Activated CD4-positive, CD25-positive, alpha-beta regulatory T cell treated with anti-CD3 and anti-CD28 coated beads, Interleukin-2, amount 50 U/mL, for 16 hours (primary cell): ENCODE measurements around the gene XYLB.
"Not testable (repeated sequence)": the region's sequence is repeated elsewhere in the genome, so short reads cannot be mapped to it uniquely, and the experiment has no call there.

Experiments
- DNase-seq: peaks from one replicate; pipeline ENCODE4 v3.0.0-alpha.2; 2020; ENCODE audit warnings: low read depth, low spot score

XYLB gene

DNA sequence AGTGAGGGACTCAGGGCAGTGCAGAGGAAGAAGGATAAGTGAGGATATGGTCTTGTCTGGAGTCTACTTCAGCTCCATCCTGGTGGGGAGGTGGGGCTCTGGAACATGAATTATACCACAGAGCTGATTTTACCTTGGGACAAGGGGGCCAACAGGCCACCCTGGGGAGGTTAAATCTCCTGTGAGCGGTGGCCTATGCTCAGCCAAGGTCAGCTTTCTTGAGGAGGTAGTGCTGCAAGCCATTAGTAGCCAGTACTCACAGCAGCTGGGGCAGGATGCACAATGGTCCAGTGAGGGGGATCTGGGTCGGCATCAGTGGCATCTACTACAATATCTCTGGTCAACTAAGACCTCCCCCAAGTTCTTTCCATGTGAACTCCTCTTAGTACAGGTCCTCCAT lies 49.7 kb downstream of the XYLB start:
- DNase-seq, result no peak

DNA sequence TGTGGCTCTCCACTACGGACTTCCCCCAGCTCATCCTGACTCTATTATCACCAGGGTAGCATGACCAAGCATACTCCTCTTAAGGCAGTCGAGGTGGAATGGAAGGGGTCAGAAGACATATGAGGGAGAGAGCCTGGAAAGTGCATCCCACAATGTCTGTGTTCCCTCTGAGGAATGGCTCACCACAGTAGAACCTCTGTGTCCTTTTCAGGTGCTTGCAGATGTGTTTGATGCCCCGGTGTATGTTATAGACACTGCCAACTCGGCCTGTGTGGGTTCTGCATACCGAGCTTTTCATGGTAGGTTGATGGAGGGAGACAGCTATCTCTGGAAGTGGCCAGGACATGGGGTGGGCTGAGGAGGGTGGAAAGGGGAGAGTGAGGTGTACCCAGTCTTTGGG lies 50.3 kb downstream of the XYLB start:
- no peak for DNase-seq

DNA sequence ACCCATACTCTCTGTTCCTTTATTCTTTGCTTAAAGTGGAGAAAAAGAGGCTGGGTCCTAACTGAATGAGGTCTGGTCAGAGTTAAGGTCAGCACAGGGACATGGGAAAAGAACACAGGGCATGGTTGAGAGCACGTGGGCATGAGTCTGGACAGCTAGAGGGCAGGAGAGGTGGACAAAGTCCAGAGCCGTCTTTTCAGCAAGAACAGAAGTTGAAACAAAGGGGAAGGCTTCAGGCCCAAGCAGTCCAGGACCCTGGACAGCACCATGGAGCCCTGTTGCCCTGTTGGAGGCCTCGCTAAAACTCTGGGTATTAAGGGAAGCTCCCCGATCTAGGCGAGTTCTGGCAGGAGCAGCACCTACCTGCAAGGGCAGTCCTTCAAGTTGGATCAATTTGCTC lies 50.7 kb downstream of the XYLB start:
- DNase-seq, result no peak

DNA sequence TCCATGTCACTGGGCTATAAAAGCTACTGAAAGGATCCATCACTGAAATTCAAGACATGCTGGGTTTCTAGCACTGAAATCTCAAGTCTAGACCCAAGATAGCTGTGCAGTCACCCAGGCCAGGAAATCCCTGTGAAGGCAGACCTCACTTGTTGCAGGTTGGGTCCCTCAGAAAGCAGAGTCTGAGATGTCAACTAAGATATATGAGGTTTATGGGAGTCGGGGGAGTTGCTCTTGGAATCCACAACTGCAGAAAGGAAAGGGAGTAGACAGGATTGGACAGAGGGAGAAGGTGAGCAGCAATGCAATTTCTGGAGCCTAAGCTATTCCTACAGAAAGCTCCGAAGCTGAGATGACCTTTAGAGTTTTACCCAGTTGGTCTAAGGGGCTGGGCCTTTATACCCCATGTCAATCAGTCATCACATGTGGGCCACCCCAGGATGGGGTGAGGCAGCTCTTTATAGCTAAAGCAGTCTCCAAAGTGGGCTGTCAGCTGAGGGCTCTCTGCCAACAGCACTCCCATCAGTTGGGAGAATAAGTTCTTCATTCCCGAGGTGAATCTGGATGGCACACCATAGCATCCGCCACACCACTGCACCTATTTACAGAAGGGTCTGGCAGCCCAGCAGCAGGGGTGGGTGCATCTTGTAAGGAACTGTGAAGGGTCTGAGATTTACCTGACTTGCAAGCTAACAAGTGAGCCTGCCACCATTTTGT lies 54.8 kb downstream of the XYLB start:
- no peak for DNase-seq

DNA sequence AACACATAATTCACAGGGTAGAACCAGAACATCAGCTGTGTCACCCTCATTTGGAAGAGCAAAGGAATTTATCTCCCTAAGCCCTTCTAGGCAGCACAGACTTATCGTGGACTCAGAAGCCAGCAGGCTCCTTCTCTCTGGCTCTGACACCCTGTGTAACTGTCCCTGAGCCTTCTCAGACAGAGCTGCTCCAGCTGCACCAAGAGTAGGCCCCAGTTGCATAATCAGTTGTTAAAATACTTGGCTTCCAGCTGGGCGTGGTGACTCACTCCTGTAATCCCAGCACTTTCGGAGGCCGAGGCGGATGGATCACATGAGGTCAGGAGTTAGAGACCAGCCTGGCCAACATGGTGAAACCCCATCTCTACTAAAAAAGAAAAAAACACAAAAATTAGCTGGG lies 57.7 kb downstream of the XYLB start:
- DNase-seq, result no peak

DNA sequence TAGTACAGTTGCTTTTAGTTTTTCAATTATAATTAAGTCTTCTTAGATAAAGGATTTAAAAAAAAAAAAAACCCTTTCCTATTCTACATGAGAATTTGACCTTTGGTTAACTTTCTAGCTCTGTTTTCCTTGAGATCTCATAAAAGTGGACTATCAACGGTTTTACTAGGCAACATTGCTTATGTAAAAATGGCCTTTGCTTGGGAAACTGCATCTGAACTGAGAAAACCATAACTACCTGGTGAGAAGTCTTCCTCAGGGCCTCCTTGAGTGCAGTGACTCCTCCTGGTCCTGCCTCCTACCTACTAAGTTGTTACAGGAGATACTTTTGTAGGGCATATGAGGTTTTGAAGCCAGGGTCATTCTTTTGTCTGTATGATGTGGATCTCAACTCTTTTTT lies 65.0 kb downstream of the XYLB start:
- no peak for DNase-seq

DNA sequence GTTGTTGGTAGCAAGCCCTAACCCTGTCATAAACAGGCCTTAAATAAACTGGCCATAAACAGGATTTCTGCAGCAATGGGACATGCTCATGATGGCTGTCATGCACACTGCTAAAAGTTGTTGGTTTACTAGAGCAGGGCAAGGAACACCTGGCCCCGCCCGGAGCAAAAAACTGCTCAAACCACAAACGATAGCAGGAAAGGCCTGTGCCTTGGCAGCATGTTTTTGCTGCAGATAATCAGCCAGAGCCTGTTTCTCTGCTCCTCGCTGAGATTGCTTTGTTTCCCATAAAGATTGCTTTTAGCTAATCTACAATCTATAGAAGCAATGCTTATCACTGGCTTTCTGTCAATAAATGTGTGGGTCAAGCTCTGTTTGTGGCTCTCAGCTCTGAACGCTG lies 74.2 kb downstream of the XYLB start:
- not testable (repeated sequence) for DNase-seq

DNA sequence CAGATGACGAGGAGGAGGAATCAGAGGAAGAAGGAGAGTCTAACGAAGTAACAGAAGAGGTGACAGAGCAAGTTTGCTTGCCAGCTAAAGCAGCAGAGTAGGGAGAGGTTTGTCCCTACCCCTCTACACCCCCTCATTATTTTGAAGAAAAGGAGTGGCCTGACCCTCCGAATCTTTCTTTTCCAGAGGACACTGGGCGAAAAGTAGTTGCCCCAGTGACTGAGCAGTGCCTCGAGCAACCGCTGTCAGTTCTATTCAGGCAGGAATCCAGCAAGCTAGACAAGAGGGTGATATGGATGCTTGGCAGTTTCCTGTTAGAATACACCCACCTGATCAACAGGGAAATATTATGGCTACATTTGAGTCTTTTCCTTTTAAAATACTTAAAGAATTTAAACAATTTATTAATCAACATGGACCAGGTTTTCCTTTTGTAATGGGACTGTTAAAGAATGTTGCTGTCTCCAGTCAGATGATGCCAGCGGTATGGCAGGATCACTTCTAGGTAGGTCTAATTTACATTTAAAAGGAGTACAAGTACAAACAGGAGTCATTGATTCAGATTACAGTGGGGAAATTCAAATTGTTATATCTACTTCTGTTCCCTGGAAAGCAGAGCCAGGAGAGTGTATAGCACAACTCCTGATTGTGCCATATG lies 75.2 kb downstream of the XYLB start:
- DNase-seq, result no peak

DNA sequence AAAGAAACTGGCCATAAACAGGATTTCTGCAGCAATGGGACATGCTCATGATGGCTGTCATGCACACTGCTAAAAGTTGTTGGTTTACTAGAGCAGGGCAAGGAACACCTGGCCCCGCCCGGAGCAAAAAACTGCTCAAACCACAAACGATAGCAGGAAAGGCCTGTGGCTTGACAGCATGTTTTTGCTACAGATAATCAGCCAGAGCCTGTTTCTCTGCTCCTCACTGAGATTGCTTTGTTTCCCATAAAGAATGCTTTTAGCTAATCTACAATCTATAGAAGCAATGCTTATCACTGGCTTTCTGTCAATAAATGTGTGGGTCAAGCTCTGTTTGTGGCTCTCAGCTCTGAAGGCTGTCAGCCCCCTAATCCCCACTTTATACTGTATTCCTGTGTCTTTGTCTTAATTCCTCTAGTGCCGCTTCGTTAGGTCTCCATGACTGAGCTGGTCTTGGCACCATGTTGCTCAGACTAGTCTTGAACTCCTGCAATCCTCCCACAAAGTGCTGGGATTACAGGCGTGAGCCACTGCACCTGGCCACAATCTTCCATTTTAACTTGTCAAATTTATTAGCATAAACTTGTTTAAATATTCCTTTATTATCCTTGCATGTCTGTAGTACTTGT lies 80.3 kb downstream of the XYLB start:
- not testable (repeated sequence) for DNase-seq

DNA sequence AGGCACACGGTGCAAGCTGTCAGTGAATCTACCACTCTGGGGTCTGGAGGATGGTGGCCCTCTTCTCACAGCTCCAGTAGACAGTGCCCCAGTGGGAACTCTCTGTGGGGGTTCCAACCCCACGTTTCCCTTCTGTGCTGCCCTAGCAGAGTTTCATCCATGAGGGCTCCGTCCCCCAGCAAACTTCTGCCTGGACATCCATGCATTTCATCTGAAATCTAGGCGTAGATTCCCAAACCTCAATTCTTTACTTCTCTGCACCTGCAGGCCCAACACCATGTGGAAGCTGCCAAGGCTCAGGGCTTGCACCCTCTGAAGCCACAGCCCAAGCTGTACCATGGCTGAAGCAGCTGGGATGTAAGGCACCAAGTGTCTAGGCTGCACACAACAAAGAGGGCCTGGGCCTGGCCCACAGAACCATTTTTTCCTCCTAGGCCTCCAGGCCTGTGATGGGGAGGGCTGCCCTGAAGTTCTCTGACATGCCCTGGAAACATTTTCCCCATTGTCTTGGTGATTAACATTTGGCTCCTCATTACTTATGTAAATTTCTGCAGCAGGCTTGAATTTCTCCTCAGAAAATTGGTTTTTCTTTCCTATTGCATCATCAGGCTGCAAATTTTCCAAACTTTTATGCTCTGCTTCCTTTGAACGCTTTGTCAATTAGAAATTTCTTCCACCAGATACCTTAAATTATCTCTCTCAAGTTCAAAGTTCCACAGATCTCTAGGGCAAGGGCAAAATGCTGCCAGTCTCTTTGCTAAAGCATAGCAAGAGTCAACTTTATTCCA lies 86.5 kb downstream of the XYLB start:
- DNase-seq, result not testable (repeated sequence)

DNA sequence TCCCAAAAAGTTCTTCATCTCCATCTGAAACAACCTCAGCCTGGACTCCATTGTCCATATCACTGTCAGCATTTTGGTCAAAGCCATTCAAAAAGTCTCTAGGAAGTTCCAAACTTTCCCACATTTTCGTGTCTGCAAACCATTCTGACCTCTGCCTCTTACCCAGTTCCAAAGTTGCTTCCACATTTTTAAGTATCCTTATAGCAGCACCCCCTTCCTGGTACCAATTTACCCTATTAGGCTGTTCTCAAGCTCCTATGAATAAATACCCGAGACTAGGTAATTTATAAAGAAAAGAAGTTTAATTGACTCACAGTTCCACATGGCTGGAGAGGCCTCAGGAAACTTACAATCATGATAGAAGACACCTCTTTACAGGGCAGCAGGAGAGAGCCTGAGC lies 87.1 kb downstream of the XYLB start:
- DNase-seq, result not testable (repeated sequence)

DNA sequence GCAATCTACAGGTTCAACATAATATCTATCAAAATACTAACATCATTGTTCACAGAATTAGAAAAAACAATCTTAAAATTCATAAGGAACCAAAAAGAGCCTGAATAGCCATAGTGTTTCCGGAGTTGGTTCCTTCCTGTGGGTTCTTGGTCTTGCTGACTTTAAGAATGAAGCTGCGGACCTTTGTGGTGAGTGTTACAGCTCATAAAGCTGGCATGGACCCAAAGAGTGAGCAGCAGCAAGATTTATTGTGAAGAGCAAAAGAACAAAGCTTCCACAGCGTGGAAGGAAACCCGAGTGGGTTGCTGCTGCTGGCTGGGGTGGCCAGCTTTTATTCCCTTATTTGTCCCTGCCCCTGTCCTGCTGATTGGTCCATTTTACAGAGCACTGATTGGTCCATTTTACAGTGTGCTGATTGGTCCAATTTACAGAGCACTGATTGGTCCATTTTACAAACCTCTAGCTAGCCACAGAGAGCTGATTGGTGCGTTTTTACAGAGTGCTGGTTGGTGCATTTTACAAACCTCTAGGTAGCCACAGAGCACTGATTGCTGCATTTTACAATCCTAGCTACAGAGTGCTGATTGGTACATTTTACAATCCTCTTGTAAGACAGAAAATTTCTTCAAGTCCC lies 92.0 kb downstream of the XYLB start:
- not testable (repeated sequence) for DNase-seq

DNA sequence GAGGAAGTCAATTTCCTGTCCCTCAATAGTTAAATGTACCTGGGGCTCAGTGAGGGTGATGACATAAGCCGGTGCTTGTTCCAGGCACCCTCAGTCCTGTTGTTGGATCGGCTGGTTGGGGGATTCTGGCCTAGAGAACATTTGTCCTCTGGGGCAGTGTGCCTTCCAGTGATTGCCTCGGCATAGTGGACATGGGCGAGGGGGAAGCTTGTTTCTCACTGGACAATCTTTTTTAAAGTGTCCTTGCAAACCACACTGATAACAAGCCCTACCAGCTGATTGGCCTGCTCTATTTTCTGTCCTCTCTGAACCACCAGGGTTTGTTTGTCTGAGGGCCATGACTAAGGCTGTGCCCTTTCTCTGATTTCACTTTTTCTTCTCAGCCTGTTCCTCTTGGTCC lies 96.6 kb downstream of the XYLB start:
- not testable (repeated sequence) for DNase-seq

DNA sequence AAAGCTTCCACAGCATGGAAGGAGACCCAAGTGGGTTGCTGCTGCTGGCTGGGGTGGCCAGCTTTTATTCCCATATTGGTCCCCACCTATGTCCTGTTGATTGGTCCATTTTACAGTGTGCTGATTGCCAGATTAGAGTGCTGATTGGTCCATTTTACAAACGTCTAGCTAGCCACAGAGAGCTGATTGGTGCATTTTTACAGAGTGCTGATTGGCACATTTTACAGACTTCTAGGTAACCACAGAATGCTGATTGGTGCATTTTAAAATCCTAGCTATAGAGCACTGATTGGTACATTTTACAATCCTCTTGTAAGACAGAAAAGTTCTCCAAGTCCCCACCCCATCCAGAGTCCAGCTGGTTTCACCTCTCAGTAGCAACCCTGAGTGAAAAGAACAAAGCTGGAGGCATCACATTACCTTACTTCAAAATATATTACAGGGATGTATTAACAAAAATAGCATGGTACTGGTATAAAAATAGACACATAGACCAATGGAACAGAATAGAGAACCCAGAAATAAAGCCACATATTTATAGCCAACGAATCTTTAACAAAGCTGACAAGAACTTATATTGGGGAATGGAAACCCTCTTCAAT lies 99.6 kb downstream of the XYLB start:
- DNase-seq, result no peak

DNA sequence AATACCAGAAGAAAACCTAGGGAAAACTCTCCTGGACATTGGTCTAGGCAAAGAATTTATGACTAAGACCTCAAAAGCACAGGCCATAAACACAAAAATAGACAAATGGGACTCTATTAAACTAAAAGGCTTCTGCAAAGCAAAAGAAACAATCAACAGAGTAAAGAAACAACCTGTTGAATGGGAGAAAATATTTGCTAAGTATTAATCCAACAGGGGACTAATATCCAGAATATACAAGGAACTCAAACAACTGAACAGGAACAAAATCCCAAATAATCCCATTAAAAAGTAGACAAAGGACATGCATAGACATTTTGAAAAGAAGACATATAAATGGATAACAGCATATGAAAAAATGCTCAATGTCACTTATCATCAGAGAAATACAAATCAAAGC lies 100.2 kb downstream of the XYLB start:
- DNase-seq, result no peak

DNA sequence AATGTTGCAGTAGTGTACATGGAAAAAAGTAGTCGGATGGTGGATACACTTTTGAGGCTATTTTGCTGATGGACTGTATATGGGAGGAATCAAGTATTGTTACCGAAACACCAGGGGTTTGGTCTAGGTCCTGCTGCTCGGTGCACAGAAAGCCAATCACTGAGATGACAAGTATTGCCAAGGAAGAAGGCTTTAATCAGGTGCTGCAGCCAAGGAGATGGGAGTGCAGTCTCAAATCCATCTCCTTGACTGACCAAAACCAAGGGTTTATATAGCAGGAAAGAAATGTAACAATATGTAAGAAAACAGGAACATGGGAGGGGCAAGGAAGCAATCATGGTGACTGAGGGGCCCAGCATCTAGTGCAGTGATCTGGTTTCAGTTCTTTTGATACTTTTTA lies 104.3 kb downstream of the XYLB start:
- DNase-seq, result no peak

DNA sequence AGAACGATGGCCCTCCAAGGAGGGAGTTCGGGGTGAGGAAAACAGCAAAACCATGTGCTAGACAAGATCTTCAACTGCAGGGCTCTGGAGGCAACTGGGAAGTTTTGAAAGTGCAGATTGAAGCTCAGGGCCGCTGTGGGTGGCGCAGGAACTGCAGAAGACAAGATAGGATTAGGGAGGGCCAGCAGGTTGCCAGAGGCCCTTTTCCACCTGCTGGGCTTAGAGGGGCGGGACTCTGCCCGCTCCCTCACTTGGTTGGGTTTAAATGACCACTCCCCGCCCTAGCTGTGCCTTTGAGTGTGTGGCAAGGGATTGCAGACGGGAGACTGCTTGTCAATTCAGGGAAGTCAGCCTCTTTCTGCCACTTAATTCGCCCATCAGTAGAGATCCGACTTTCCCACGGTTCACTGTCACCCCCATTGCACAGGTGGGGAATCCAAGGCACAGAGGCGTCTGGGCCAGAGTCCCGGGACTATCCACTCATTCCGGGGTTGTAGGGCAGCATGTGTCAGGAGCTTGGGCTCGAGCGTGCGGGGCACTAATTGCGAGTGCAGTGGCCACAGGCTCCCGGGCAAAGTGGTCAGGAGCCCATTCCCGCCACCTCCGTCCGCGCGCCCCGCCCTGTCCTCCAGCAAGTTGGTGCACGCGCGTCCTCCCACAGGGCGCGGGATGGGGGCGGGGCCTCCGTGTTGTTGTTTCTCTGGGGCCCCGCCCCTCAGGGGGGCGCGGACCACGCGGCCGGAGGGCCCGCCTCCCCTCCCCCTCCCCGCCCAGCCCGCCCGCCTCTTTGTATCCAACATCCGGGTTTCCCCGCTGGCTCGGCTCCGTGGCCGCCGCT lies 106.7 kb downstream of the XYLB start, which contains the start of gene ACVR2B:
Gene ACVR2B (plus strand): TSS at position 816 of the 838 bp plus-strand sequence. CDS start 433 bp downstream, outside the sequence.
- DNase-seq, result no peak

DNA sequence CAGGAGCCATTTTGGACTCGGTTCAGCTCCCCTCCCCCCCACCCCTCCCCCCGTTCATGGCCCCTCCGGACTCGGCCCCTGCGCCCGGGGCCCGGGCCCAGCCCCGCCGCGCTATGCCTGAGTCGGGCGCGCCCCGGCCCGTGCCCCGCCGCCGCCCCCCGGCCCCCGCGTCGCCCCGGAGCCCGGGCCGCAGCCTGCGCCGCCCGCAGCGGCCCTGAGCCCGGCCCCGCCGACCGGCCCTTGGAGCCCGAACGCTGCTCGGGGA lies 107.3 kb downstream of the XYLB start:
- DNase-seq, result no peak

DNA sequence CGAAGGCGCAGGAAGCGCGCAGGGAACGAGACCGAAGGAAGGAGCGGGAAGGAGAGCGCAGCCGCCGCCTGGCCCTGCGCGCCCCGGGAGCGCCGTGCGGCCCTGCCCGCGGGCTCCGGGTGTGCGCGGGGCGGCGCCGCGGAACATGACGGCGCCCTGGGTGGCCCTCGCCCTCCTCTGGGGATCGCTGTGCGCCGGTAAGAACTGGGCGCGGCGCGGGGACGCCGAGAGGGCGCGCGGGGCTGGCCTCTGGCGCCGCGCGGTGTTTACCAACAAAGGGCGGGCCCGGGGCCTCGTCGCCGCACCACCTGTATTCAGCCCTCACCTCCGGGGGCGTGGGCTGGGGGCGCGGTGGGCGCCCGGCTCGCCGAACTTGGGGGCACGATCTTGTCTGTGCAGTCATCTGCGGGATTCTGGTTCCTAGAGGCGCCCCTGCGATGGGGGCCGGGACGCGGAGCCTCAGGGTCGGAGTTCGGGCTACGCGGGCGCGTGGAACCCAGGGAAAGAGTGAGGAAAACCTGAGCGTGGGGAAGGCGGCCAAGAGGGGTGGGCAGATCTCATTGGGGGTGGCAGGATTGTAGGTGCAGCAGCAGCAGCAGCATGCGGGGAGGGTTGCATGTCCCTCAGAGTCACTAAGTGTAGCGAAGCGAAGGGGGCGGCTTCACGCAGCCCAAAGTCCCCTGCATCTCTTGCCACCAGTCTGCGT lies 107.7 kb downstream of the XYLB start:
- DNase-seq, result no peak
